RCC 7860 (cell line): ENCODE data around the gene PRDM4.
"Not testable (repeated sequence)": the region's sequence is repeated elsewhere in the genome, so short reads cannot be mapped to it uniquely, and the experiment has no call there.

ENCODE experiments used
- DNase-seq: peaks from one replicate; pipeline ENCODE4 v3.0.0-alpha.2; 2015; ENCODE audit warnings: low spot score
- FAIRE-seq: peaks from 2 replicates; lab custom pipeline; 2012; peaks lifted over from hg19 to GRCh38; lab: Jason Lieb, UNC

PRDM4 gene

GRCh38 chr12:107705522-107705921 is 55.4 kb downstream of the PRDM4 start:
- FAIRE-seq = not testable (repeated sequence)

GRCh38 chr12:107704041-107704440 is 56.9 kb downstream of the PRDM4 start:
- DNase-seq (no peak), FAIRE-seq (no peak)

More at GRCh38 chr12:107705522-107705921, 55.4 kb downstream of the PRDM4 start:
- DNase-seq = not testable (repeated sequence)

- no peak for FAIRE-seq
- no peak for DNase-seq
Measured at GRCh38 chr12:107702106-107702505, 58.8 kb downstream of the PRDM4 start.

DNA sequence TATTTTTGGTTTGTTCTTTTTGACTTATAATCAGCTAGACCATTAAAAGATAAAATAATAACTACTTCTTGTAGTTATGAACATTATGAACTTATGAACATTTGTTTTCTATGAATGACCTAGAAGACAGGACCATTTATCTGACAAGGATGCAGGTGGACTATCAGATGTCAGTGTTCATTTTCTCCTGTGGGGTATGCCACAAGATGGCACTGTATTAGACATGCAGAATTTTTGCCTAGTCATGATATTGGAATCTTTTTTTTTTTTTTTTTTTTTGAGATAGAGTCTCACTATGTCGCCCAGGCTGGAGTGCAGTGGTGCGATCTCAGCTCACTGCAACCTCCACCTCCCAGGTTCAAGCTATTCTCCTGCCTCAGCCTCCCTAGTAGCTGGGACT is 65.2 kb downstream of the PRDM4 start:
- peak; percentile 39 for FAIRE-seq
- DNase-seq = not testable (repeated sequence)

DNA sequence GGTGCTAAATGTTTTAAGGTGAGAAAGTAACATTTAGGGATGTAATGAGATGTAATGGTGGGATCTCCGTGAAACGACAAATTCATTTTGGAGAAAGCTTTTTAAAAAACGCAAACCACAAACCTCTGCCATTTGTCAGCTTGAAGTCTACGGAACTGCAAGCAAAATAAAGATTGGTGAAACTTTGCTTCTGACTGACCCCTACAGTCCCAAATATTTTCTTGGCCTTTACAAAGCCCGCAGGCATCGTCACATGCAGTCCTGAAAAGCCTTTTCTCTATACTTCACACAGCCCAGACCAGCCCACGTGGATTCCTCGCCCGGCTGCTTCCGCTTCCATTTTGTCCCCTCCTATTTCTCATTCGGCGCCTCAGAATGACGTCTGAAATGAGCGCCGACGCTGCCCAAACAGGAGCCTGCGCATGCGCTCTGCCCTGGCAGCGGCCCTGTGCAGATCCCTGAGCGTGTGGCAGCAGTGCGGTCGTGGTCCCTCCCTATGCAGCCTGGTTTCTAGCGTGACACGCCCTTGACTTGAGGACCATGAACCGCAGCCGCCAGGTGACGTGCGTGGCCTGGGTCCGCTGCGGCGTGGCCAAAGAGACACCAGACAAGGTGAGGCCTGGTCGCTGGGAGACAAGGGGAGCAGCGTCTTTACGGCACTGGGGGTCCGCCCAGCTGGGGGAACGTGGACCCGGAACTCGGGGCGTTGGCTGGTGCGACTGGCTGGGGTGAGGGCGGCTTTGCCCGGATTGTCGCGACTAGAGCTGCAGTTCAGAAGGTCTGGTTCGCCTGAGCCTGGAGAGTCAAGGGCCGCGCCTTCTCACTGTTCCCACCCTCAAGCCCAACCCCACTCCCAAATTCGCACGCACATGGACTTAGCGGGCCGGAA is 75.3 kb downstream of the PRDM4 start, which contains the start of gene PWP1:
PWP1 (plus strand) TSS at position 440 of the 889 bp plus-strand sequence; CDS start at position 541, 101 bp downstream.
- FAIRE-seq (no peak), DNase-seq (peak; percentile 82)

DNA sequence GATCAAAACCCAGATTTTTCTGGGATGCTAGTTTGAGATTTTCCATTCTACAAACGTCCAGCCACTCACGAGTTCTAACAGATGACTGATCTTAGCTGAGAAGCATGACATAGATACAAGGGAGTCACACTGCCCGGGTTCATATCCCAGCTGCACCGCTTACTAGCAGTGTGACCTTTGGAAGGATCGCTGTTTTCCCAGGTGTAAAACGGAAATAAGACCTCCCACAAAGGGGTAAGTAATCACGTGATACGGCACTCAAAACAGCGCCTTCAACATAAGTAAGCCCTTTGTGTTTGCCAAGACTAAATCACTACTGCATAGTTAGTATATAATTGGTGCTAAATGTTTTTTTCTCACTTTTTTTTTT is 76.0 kb downstream of the PRDM4 start:
- FAIRE-seq (no peak), DNase-seq (no peak)

GRCh38 chr12:107684029-107684795 is 76.7 kb downstream of the PRDM4 start:
- DNase-seq (no peak), FAIRE-seq (no peak)
